BLaER1 (cell line): ENCODE measurements around the gene KLRF2.

Source experiments
- H3K27ac ChIP-seq: shearing (Covaris generic); formaldehyde crosslinking; 2 replicates; pipeline ENCODE4 v1.8.1; 2022
- H3K27me3 ChIP-seq: shearing (Covaris generic); formaldehyde crosslinking; 2 replicates; pipeline ENCODE4 v1.8.1; 2022
- H3K36me3 ChIP-seq: shearing (Covaris generic); formaldehyde crosslinking; 2 replicates; pipeline ENCODE4 v1.8.1; 2022
- H3K4me1 ChIP-seq: shearing (Covaris generic); formaldehyde crosslinking; 2 replicates; pipeline ENCODE4 v1.8.1; 2022
- H3K4me2 ChIP-seq: shearing (Covaris generic); formaldehyde crosslinking; 2 replicates; pipeline ENCODE4 v1.8.1; 2022
- H3K4me3 ChIP-seq: shearing (Covaris generic); formaldehyde crosslinking; 2 replicates; pipeline ENCODE4 v1.8.1; 2022
- H3K9ac ChIP-seq: shearing (Covaris generic); formaldehyde crosslinking; 2 replicates; pipeline ENCODE4 v1.8.1; 2022
- H3K9me3 ChIP-seq: shearing (Covaris generic); formaldehyde crosslinking; 2 replicates; pipeline ENCODE4 v1.8.1; 2022
- H4K20me1 ChIP-seq: shearing (Covaris generic); formaldehyde crosslinking; 2 replicates; pipeline ENCODE4 v1.8.1; 2022
- Cebpa-rat ChIP-seq: shearing (Covaris generic); IDR thresholded peaks from 2 replicates; pipeline ENCODE4 v1.8.1; 2022

Gene KLRF2

GRCh38 chr12:9880532-9881078 is 684 bp upstream of the KLRF2 start:
- H3K4me2 ChIP-seq = peak overlapping the region; percentile 49
- no peak overlapping the region for H3K27ac ChIP-seq
- TF ChIP-seq Cebpa-rat = no peak
- H3K4me3 ChIP-seq = no peak overlapping the region
- peaks cover 14% of the 10 kb centered on the region for H3K4me1 ChIP-seq
- no peak overlapping the region for H3K9ac ChIP-seq
- no peaks in the 10 kb centered on the region for H3K36me3 ChIP-seq
- H4K20me1 ChIP-seq = no peaks in the 10 kb centered on the region
- H3K27me3 ChIP-seq = no peaks in the 10 kb centered on the region
- no peaks in the 10 kb centered on the region for H3K9me3 ChIP-seq

GRCh38 chr12:9881988-9882387 is 699 bp downstream of the KLRF2 start:
- Histone ChIP-seq H3K9me3 (no peaks in the 10 kb centered on the region), H3K9ac (no peak overlapping the region), H4K20me1 (no peaks in the 10 kb centered on the region), H3K36me3 (no peaks in the 10 kb centered on the region), H3K4me1 (peaks cover 14% of the 10 kb centered on the region), H3K27ac (no peak overlapping the region), H3K4me2 (no peak overlapping the region), H3K4me3 (no peak overlapping the region), H3K27me3 (no peaks in the 10 kb centered on the region)
- no peak for TF ChIP-seq Cebpa-rat

- H3K4me3 ChIP-seq = no peak overlapping the region
- H3K4me2 ChIP-seq = no peak overlapping the region
- peaks cover 14% of the 10 kb centered on the region for H3K4me1 ChIP-seq
- no peaks in the 10 kb centered on the region for H4K20me1 ChIP-seq
- no peak for TF ChIP-seq Cebpa-rat
- H3K9me3 ChIP-seq = no peaks in the 10 kb centered on the region
- H3K36me3 ChIP-seq = no peaks in the 10 kb centered on the region
- H3K9ac ChIP-seq = no peak overlapping the region
- no peak overlapping the region for H3K27ac ChIP-seq
- H3K27me3 ChIP-seq = no peaks in the 10 kb centered on the region
Measured at GRCh38 chr12:9883175-9883574, 1.9 kb downstream of the KLRF2 start.

GRCh38 chr12:9888665-9889273 is 7.5 kb downstream of the KLRF2 start:
- H3K4me3 ChIP-seq = no peak overlapping the region

GRCh38 chr12:9895215-9895971 is 14.1 kb downstream of the KLRF2 start:
- Histone ChIP-seq H4K20me1 (no peaks in the 10 kb centered on the region), H3K36me3 (no peaks in the 10 kb centered on the region), H3K9ac (no peak overlapping the region), H3K27me3 (no peaks in the 10 kb centered on the region), H3K27ac (no peak overlapping the region), H3K4me1 (no peaks in the 10 kb centered on the region), H3K4me3 (no peak overlapping the region), H3K4me2 (no peak overlapping the region), H3K9me3 (no peaks in the 10 kb centered on the region)
- no peak for TF ChIP-seq Cebpa-rat

More at GRCh38 chr12:9888665-9889273, 7.5 kb downstream of the KLRF2 start:
- no peaks in the 10 kb centered on the region for H3K27me3 ChIP-seq
- H3K27ac ChIP-seq = no peak overlapping the region
- H3K4me1 ChIP-seq = no peaks in the 10 kb centered on the region
- no peaks in the 10 kb centered on the region for H4K20me1 ChIP-seq
- no peaks in the 10 kb centered on the region for H3K9me3 ChIP-seq
- H3K4me2 ChIP-seq = no peak overlapping the region
- H3K9ac ChIP-seq = no peak overlapping the region
- no peaks in the 10 kb centered on the region for H3K36me3 ChIP-seq
- no peak for TF ChIP-seq Cebpa-rat

GRCh38 chr12:9897535-9897934 is 16.2 kb downstream of the KLRF2 start:
- no peaks in the 10 kb centered on the region for H4K20me1 ChIP-seq
- peaks cover 8% of the 10 kb centered on the region for H3K9me3 ChIP-seq
- no peak overlapping the region for H3K9ac ChIP-seq
- H3K4me1 ChIP-seq = no peaks in the 10 kb centered on the region
- H3K4me2 ChIP-seq = no peak overlapping the region
- H3K27ac ChIP-seq = no peak overlapping the region
- H3K4me3 ChIP-seq = no peak overlapping the region
- TF ChIP-seq Cebpa-rat = no peak
- no peaks in the 10 kb centered on the region for H3K36me3 ChIP-seq
- no peaks in the 10 kb centered on the region for H3K27me3 ChIP-seq

GRCh38 chr12:9899209-9899608 is 17.9 kb downstream of the KLRF2 start:
- TF ChIP-seq Cebpa-rat = no peak
- Histone ChIP-seq H3K4me2 (no peak overlapping the region), H3K9ac (no peak overlapping the region), H3K27me3 (no peaks in the 10 kb centered on the region), H4K20me1 (no peaks in the 10 kb centered on the region), H3K4me3 (no peak overlapping the region), H3K9me3 (peaks cover 19% of the 10 kb centered on the region), H3K27ac (no peak overlapping the region), H3K4me1 (no peaks in the 10 kb centered on the region), H3K36me3 (no peaks in the 10 kb centered on the region)

GRCh38 chr12:9900930-9901329 is 19.6 kb downstream of the KLRF2 start:
- Histone ChIP-seq H3K9ac (no peak overlapping the region), H3K4me3 (no peak overlapping the region), H3K36me3 (no peaks in the 10 kb centered on the region), H4K20me1 (no peaks in the 10 kb centered on the region), H3K9me3 (peaks cover 22% of the 10 kb centered on the region), H3K27ac (no peak overlapping the region), H3K27me3 (no peaks in the 10 kb centered on the region), H3K4me1 (no peaks in the 10 kb centered on the region), H3K4me2 (no peak overlapping the region)
- no peak for TF ChIP-seq Cebpa-rat

GRCh38 chr12:9902539-9903228 is 21.4 kb downstream of the KLRF2 start:
- Histone ChIP-seq H3K27ac (no peak overlapping the region), H3K4me3 (no peak overlapping the region), H3K4me1 (no peaks in the 10 kb centered on the region), H3K4me2 (no peak overlapping the region), H4K20me1 (no peaks in the 10 kb centered on the region), H3K36me3 (no peaks in the 10 kb centered on the region), H3K9ac (no peak overlapping the region), H3K27me3 (no peaks in the 10 kb centered on the region), H3K9me3 (peaks cover 22% of the 10 kb centered on the region)
- TF ChIP-seq Cebpa-rat = no peak

GRCh38 chr12:9906873-9907272 is 25.6 kb downstream of the KLRF2 start:
- TF ChIP-seq Cebpa-rat = no peak
- H3K36me3 ChIP-seq = no peaks in the 10 kb centered on the region
- H3K4me2 ChIP-seq = no peak overlapping the region
- no peaks in the 10 kb centered on the region for H3K27me3 ChIP-seq
- H3K4me3 ChIP-seq = no peak overlapping the region
- H3K4me1 ChIP-seq = no peaks in the 10 kb centered on the region
- no peaks in the 10 kb centered on the region for H4K20me1 ChIP-seq
- H3K9me3 ChIP-seq = peaks cover 47% of the 10 kb centered on the region
- no peak overlapping the region for H3K27ac ChIP-seq
- H3K9ac ChIP-seq = no peak overlapping the region
